Measurements from ENCODE around the gene TNFRSF1B. TPM values are rescaled to one million over a fixed set of nuclear protein-coding genes. Genes with fewer than 3 reads are reported as not detected.

The TNFRSF1B gene
- total RNA-seq, 1 experiment from 2014 or later = 0.61 TPM

- Histone ChIP-seq H3K36me3 (ENCODE audit: control insufficient read depth in 1 of 2, insufficient read depth in 2 of 2, low read length in 2 of 2) (peaks cover 16 to 25% of the 10 kb centered on the region in 2 experiments; a peak in 3 of 4 replicates), H3K27ac (ENCODE audit: low read depth, low read length) (no peak overlapping the region), H3K4me1 (ENCODE audit: control insufficient read depth in 1 of 2, insufficient read depth in 2 of 2, low read length in 2 of 2) (no peaks in the 10 kb centered on the region), H3K9ac (ENCODE audit: low read length) (no peak overlapping the region), H3K9me2 (ENCODE audit: insufficient read depth) (no peaks in the 10 kb centered on the region), H3K27me3 (ENCODE audit: insufficient read depth, low read length) (no peaks in the 10 kb centered on the region), H3K79me2 (ENCODE audit: insufficient read depth, low read length) (no peaks in the 10 kb centered on the region), H3K4me3 (replicated peaks in 1 of 2; ENCODE audit: low read depth in 1 of 2, low read length in 2 of 2) (no peak overlapping the region), H2AFZ (ENCODE audit: low read depth, low read length, poor library complexity, severe bottlenecking) (no peak overlapping the region), H3K4me2 (ENCODE audit: low read length) (no peak overlapping the region), H3K9me3 (ENCODE audit: control insufficient read depth in 1 of 2, insufficient read depth in 1 of 2, low read depth in 1 of 2, low read length in 2 of 2) (no peaks in the 10 kb centered on the region), H4K20me1 (ENCODE audit: insufficient read depth) (no peaks in the 10 kb centered on the region)
- ATAC-seq (no peak), DNase-seq (ENCODE audit: low read depth, low spot score) (no peak)
- CTCF ChIA-PET = interaction anchor here (1.1 kb wide), 1 partner anchor 121 kb away, joined by 5 read pairs; no protein-coding TSS in a partner anchor
- TF ChIP-seq REST (IDR thresholded peaks at IDR 0.05; ENCODE audit: low read depth) (no peak), ATF3 (IDR thresholded peaks at IDR 0.05) (no peak), ZFX (IDR thresholded peaks at IDR 0.05) (no peak), CEBPB (IDR thresholded peaks at IDR 0.05; ENCODE audit: low read depth) (no peak), ZBTB33 (IDR thresholded peaks at IDR 0.05; ENCODE audit: extremely low read depth, insufficient replicate concordance, low read length) (no peak), CBX3 (IDR thresholded peaks at IDR 0.05; ENCODE audit: low read depth) (no peak), EGR1 (IDR thresholded peaks at IDR 0.05; ENCODE audit: low read depth) (no peak), YY1 (IDR thresholded peaks at IDR 0.05; ENCODE audit: extremely low read depth, insufficient replicate concordance, low read depth, low read length) (no peak), TCF7L2 (IDR thresholded peaks at IDR 0.05; ENCODE audit: borderline replicate concordance, extremely low read depth, insufficient read depth, insufficient read length) (no peak), SRF (IDR thresholded peaks at IDR 0.05; ENCODE audit: low read depth) (no peak), SP1 (IDR thresholded peaks at IDR 0.05; ENCODE audit: low read depth) (no peak), SIN3A (IDR thresholded peaks at IDR 0.05; ENCODE audit: low read depth) (no peak)
- RAD21 ChIA-PET (ENCODE audit: low non-redundant PET in 1 of 2, low total read pairs in 2 of 2, uncharacterized antibody in 2 of 2, unreplicated experiment in 2 of 2) = no interaction called here
- POLR2A ChIA-PET = no interaction called here
- intact Hi-C loops (cut with micrococcal nuclease) = no loop called here
- no TSS peak for BruUV-seq (replicated peaks)
Measured at GRCh38 chr1:12245116-12245515, 78.3 kb downstream of the TNFRSF1B start.
